WERI-Rb-1 (cell line): ENCODE results near the gene HOXB8.
A peak's percentile ranks its signal among the peaks of the same experiment; 100 is the strongest.

Source experiments
- DNase-seq: peaks from one replicate; pipeline ENCODE4 v3.0.0-alpha.2; 2020
- H3K27ac ChIP-seq: fragments of 250-450 bp; sonication (Bioruptor Pico); 2 replicates; pipeline ENCODE4 v1.5.1; 2020; ENCODE audit warnings: mild to moderate bottlenecking, moderate library complexity
- H3K27me3 ChIP-seq: fragments of 250-450 bp; sonication (Bioruptor Pico); 2 replicates; pipeline ENCODE4 v1.5.1; 2021; ENCODE audit warnings: mild to moderate bottlenecking, low read depth, moderate library complexity; ENCODE audit not compliant: insufficient read depth, severe bottlenecking
- H3K36me3 ChIP-seq: fragments of 250-450 bp; sonication (Bioruptor Pico); 2 replicates; pipeline ENCODE4 v1.5.1; 2020; ENCODE audit warnings: mild to moderate bottlenecking, moderate library complexity
- H3K4me3 ChIP-seq: 2 replicates; pipeline ENCODE4 v1.5.1; 2011; ENCODE audit warnings: low read depth, mild to moderate bottlenecking, control low read depth, low read length
- H3K9me3 ChIP-seq: fragments of 250-450 bp; sonication (Bioruptor Pico); 2 replicates; pipeline ENCODE4 v1.5.1; 2021; ENCODE audit warnings: mild to moderate bottlenecking, moderate library complexity; ENCODE audit not compliant: severe bottlenecking
- TF ChIP-seq, protein P1 (sequence below): IDR thresholded peaks from 2 replicates; pipeline ENCODE4 v1.5.1; 2011; ENCODE audit warnings: low read depth, mild to moderate bottlenecking, control low read depth, inconsistent platforms, low read length

Gene HOXB8

DNA sequence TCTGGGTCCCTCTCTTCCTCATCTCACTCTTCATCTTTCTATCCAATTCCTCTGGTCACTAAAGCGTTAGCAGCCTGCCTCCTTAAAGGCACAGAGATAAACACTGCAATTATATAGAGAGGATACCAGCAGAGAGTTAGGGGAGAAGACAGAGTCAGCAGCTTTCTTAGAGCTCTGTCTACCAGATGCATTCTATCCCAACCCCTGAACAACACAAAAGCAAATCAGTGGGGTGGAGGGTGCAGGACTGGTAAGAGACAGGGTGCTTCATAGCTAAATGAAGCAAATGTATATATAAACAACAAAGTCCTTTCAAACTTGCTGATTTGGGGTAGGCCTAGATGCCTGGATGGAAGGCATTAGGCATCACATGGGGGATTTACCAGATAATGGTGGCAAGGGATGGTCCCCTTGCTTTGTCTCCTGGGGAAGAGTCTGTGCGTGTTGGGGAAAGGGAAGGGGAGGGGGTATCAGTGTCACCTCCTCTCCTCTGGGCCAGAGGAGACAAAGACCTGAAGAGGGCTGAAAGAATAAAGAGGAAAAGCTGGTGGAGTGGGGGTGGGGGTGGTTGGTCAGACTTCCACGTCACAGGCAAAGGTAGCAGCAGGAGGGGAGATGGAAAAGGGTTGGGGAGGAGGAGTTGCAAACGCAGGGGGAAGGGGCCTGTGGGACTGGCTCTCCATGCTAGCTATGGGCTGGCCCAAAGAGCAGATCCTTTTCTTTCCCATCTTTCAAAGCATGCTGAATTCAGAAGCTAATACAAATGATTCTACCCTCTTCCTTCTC lies 49.0 kb downstream of the HOXB8 start:
- Histone ChIP-seq H3K36me3 (no peaks in the 10 kb centered on the region), H3K27ac (no peak overlapping the region), H3K9me3 (peaks cover 2% of the 10 kb centered on the region), H3K27me3 (peaks cover 97% of the 10 kb centered on the region), H3K4me3 (no peak overlapping the region)
- TF ChIP-seq, protein P1, sequence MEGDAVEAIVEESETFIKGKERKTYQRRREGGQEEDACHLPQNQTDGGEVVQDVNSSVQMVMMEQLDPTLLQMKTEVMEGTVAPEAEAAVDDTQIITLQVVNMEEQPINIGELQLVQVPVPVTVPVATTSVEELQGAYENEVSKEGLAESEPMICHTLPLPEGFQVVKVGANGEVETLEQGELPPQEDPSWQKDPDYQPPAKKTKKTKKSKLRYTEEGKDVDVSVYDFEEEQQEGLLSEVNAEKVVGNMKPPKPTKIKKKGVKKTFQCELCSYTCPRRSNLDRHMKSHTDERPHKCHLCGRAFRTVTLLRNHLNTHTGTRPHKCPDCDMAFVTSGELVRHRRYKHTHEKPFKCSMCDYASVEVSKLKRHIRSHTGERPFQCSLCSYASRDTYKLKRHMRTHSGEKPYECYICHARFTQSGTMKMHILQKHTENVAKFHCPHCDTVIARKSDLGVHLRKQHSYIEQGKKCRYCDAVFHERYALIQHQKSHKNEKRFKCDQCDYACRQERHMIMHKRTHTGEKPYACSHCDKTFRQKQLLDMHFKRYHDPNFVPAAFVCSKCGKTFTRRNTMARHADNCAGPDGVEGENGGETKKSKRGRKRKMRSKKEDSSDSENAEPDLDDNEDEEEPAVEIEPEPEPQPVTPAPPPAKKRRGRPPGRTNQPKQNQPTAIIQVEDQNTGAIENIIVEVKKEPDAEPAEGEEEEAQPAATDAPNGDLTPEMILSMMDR = no peak
- DNase-seq = no peak

DNA sequence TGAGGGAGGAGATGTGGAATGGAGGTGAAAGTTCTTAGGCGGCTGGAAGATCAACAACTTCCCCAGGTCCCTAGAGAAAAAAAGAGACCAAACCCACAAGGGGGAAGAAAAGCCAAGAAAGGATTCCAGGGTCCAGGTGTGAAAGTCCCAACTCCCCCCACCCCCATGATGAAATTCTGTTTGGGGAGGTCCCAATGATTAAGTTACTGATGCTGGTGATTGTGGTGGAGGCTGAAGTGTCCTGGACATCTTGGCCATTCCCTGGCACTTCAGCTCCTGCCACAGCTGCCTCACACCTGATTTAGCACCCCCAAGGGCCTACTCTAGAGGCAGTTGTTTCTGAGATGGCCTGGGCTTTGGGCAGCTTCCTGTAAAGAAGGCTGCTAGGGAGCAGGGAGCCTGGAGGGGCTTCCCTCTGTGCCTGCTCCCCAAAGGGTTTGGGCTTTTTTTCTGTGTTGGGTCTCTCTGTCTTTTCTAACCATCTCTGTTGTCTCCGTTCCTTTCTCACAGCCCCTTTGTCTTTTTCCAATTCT lies 50.0 kb downstream of the HOXB8 start:
- H3K36me3 ChIP-seq = no peaks in the 10 kb centered on the region
- TF ChIP-seq, protein P1 = no peak
- no peak overlapping the region for H3K4me3 ChIP-seq
- peaks cover 2% of the 10 kb centered on the region for H3K9me3 ChIP-seq
- peaks cover 97% of the 10 kb centered on the region for H3K27me3 ChIP-seq
- H3K27ac ChIP-seq = no peak overlapping the region
- no peak for DNase-seq

DNA sequence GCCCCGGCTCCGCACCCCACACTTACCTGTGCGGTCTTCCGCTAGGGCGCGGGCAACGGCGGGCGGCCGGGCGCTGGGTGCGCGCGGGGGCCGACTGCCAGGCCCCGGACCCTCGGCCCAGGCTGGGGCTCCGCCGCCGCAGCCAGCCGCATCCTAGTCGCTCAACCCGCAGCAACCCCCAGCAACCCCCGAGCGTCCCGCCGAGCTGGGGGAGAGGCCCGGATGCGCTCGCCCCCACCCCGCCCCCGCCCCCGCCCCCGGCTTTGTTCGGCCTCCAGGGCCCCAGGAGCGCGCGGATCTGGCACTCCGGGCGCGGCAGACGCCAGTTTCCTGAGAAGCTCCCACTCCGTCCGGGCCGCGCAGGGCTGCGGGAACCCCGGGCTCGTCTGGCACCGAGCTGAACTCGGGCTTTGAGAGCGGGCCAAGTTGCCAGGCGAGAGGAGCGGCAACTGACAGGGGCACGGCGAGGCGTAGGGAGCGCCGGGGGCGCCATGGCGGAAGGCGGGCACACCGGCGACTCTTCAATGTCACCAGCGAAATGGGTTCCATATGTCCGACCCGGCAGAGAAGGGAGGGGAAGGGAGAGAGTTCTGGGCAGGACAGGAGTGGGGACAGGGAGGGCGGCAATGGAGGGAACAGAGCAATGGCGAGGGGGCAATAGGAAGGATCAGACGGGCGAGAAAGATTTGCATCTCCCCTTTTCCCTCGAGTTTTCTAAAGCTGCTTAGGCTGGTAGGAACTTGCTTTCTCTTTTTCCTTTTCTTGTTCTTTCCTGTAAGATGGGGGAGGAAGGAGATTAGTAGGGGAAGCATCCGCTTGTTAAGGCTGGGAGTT lies 50.7 kb downstream of the HOXB8 start:
- Histone ChIP-seq H3K4me3 (peak overlapping the region; percentile 25), H3K36me3 (no peaks in the 10 kb centered on the region), H3K9me3 (peaks cover 2% of the 10 kb centered on the region), H3K27me3 (peaks cover 97% of the 10 kb centered on the region), H3K27ac (no peak overlapping the region)
- DNase-seq = no peak
- TF ChIP-seq, protein P1 = no peak

DNA sequence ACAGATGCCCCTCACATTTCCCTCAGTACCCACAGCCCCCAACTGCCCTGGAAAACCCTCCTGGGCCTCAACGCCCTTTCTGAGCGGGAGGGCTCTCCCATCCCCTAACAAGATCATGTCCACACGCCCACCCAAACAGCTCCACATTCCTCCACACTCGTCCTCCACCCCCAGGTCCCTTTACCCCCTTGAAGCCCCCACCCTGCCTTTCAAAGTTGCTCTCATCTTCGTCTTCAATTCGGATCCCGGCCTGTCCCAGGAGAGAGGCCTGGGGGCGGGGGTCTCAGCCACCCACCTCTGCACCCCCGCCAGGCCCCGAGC lies 51.3 kb downstream of the HOXB8 start:
- H3K9me3 ChIP-seq = peaks cover 2% of the 10 kb centered on the region
- H3K36me3 ChIP-seq = no peaks in the 10 kb centered on the region
- DNase-seq = no peak
- H3K4me3 ChIP-seq = no peak overlapping the region
- peaks cover 97% of the 10 kb centered on the region for H3K27me3 ChIP-seq
- TF ChIP-seq, protein P1 = no peak
- H3K27ac ChIP-seq = no peak overlapping the region

DNA sequence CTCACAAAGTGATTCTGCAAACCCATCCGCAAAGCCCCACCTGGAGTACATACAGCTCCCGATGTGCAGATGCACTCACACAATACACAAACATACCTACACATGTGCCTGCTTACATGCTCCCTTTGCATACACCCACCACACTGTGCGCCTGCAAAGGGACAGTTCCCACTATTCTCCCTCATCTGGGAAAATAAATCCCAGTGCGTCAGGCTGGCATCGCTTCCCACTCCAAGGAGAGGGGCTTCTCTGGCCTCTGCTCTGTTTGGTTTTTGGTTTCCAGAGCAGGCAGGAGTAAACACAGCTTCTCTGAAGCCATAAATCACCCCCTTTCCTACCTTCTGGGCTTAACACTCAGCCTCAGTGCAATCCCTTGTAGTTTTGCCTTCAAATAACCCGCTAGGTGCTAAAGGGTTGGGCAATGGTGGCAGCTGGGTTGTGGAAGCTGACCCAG lies 51.7 kb downstream of the HOXB8 start:
- Histone ChIP-seq H3K27me3 (peaks cover 97% of the 10 kb centered on the region), H3K4me3 (no peak overlapping the region), H3K9me3 (peaks cover 2% of the 10 kb centered on the region), H3K27ac (no peak overlapping the region), H3K36me3 (no peaks in the 10 kb centered on the region)
- TF ChIP-seq, protein P1 = no peak
- no peak for DNase-seq
